Neural progenitor cell (in vitro differentiated cells): ENCODE measurements around the gene EPHA3.

ENCODE experiments used
- EZH2 ChIP-seq: fragments of 200-600 bp; sonication (generic); IDR thresholded peaks from 2 replicates; pipeline ENCODE4 v1.6.1; 2017; ENCODE audit warnings: antibody characterized with exemption, mild to moderate bottlenecking, moderate library complexity
- EZH2phosphoT487 ChIP-seq: fragments of 200-600 bp; sonication (generic); IDR thresholded peaks from 2 replicates; pipeline ENCODE4 v1.6.1; 2017; ENCODE audit warnings: antibody characterized with exemption

- TF ChIP-seq EZH2phosphoT487 (no peak), EZH2 (no peak)
Observed at GRCh38 chr3:89490129-89490528, 382.7 kb downstream of the EPHA3 start.
